Esophagus squamous epithelium (tissue), 4 donors: Measurements from ENCODE around the gene EIPR1.

ENCODE experiments used
- CTCF ChIP-seq, 6 experiments: fragments of 450-650 bp in 4 of 6; fragments of 200-600 bp in 2 of 6; sonication (generic) in 2 of 6; IDR thresholded peaks; one replicate each; pipeline ENCODE4 v1.5.1; 2016 to 2019; ENCODE audit warnings: antibody characterized with exemption in 6 of 6, mild to moderate bottlenecking in 4 of 6, moderate library complexity in 4 of 6
- POLR2A ChIP-seq, 4 donors: fragments of 450-650 bp; IDR thresholded peaks; one replicate each; pipeline ENCODE4 v1.6.1; 2017; ENCODE audit warnings: antibody characterized with exemption in 4 of 4, mild to moderate bottlenecking in 4 of 4, moderate library complexity in 3 of 4

DNA sequence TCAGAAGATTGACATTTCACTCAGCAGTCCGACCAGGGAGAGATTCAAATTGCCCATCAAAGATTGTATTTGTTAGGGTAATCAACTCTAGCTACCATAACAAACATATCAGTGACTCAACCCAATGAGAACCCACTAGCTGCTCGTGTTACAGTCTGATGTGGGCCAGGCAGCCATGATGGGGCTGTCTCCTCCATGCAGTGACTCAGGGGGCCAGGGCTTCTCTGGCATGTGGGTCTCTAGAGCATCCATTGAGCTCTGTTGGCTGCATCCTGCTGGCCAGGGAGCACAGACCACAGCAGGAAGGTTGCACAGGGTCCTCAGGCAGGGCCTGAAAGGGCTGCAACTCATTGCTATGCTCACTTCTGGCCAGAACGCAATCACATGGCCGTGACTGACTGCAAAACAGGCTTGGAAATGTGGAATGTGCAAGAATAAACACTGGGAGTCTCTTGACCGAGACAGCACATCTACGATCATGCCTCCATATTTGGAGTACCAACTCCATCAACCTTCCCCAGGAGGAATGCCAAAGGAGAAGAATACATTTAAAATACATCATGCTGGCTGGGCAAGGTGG is 216.8 kb downstream of the EIPR1 start:
- no peak for TF ChIP-seq CTCF (IDR thresholded peaks at IDR 0.05)
- TF ChIP-seq POLR2A (IDR thresholded peaks at IDR 0.05) = no peak
